Lung (tissue), 12 donors: ENCODE data around the gene TMEM217. TPM values are rescaled to one million over a fixed set of nuclear protein-coding genes. Genes with fewer than 3 reads are reported as not detected.
"Not testable (repeated sequence)": the region's sequence is repeated elsewhere in the genome, so short reads cannot be mapped to it uniquely, and the experiment has no call there.

Source experiments
- ATAC-seq: fragments of 200-7000 bp; cut with Tn5 transposase; one replicate; pipeline ENCODE4 v1.9.1; 2020; ENCODE audit warnings: moderate number of reproducible peaks; ENCODE audit not compliant: insufficient read depth, low FRiP score
- DNase-seq, 3 donors: peaks; one replicate each; pipeline ENCODE4 v3.0.0-alpha.2; 2013 to 2017
- H3K27ac ChIP-seq, 2 donors: one replicate each; pipeline ENCODE4 v1.5.1; 2013; ENCODE audit warnings: mild to moderate bottlenecking in 2 of 2, moderate library complexity in 2 of 2, control low read depth in 1 of 2, inconsistent platforms in 1 of 2, low read depth in 1 of 2, low read length in 1 of 2
- H3K27me3 ChIP-seq, 3 donors: one replicate each; pipeline ENCODE4 v1.5.1; 2013; ENCODE audit warnings: low read length in 2 of 3; ENCODE audit not compliant: control insufficient read depth in 3 of 3, insufficient read depth in 3 of 3
- H3K36me3 ChIP-seq, 4 donors: one replicate each; pipeline ENCODE4 v1.5.1; 2013; ENCODE audit warnings: low read length in 4 of 4, mild to moderate bottlenecking in 1 of 4, moderate library complexity in 1 of 4; ENCODE audit not compliant: control insufficient read depth in 4 of 4, insufficient read depth in 4 of 4
- H3K4me1 ChIP-seq, 5 donors: one replicate each; pipeline ENCODE4 v1.5.1; 2013; ENCODE audit warnings: low read length in 5 of 5, mild to moderate bottlenecking in 2 of 5, moderate library complexity in 1 of 5; ENCODE audit not compliant: control insufficient read depth in 5 of 5, insufficient read depth in 5 of 5
- H3K4me3 ChIP-seq: one replicate; pipeline ENCODE4 v1.5.1; 2013; ENCODE audit warnings: mild to moderate bottlenecking, control low read depth, moderate library complexity
- H3K9ac ChIP-seq, 2 donors: one replicate each; pipeline ENCODE4 v1.5.1; 2013; ENCODE audit warnings: low read length in 2 of 2, control low read depth in 1 of 2; ENCODE audit not compliant: insufficient read depth in 1 of 2
- H3K9me3 ChIP-seq, 4 donors: one replicate each; pipeline ENCODE4 v1.5.1; 2013; ENCODE audit warnings: low read length in 3 of 4, mild to moderate bottlenecking in 1 of 4, moderate library complexity in 1 of 4; ENCODE audit not compliant: control insufficient read depth in 4 of 4, insufficient read depth in 3 of 4
- CTCF ChIP-seq: IDR thresholded peaks from 2 replicates; pipeline ENCODE4 v1.5.1; 2012; ENCODE audit warnings: mild to moderate bottlenecking; ENCODE audit errors: control extremely low read depth, extremely low read depth
- WGBS, 2 donors: extraction: QIAGEN DNeasy Blood & Tissue Kit; methylation state at CpG; one replicate each; pipeline ENCODE4 v1.1.7; 2013; 5-methylcytosine and 5-hydroxymethylcytosine counted together
- polyA plus RNA-seq, 2 donors: library from polyadenylated mRNA; stranded (reverse); fragments of 200-250 nt; gene quantifications; one replicate each; pipeline ENCODE4 v1.2.1, GENCODE V29; 2013
- total RNA-seq, 2 donors: library from RNA; depleted of rRNA in 1 of 2; stranded (reverse); fragments of >200 nt in 1 of 2; gene quantifications; one replicate each; pipeline ENCODE4 v1.2.1, GENCODE V29; 2014 to 2021
- donor health status: control.
- donor health status: control.
- donor health status: Bipolar disorder and iron deficiency.
- donor health status: healthy.
- donor health status: DM: yes; HTN: yes; CAD: no.

TMEM217 gene
- total and polyA plus RNA-seq, 4 donors: 0.40 to 1.9 (median 0.97) TPM

- peaks cover 0 to 5% (median 0%) of the 10 kb centered on the region in 5 donors for H3K4me1 ChIP-seq
- no peaks in the 10 kb centered on the region for H3K27me3 ChIP-seq
- no peak overlapping the region for H3K9ac ChIP-seq
- no peak for ATAC-seq
- H3K4me3 ChIP-seq: no peak overlapping the region
- 86 to 100% methylated on average over 1 of the region's 1 CpG for WGBS, 2 donors
- H3K9me3 ChIP-seq: no peaks in the 10 kb centered on the region
- peaks cover 3 to 12% (median 9%) of the 10 kb centered on the region in 4 donors for H3K36me3 ChIP-seq
- no peak overlapping the region for H3K27ac ChIP-seq
- no peak for TF ChIP-seq CTCF
- no peak for DNase-seq
Measured at GRCh38 chr6:37302086-37302686, 44.2 kb upstream of the TMEM217 start.

- H3K9me3 ChIP-seq: no peaks in the 10 kb centered on the region
- no peak overlapping the region for H3K9ac ChIP-seq
- H3K36me3 ChIP-seq: peaks cover 3 to 18% (median 5%) of the 10 kb centered on the region in 4 donors
- no peaks in the 10 kb centered on the region for H3K4me1 ChIP-seq
- ATAC-seq: no peak
- TF ChIP-seq CTCF: no peak
- no peak overlapping the region for H3K27ac ChIP-seq
- WGBS, 2 donors: 65 to 80% methylated on average over 4 of the region's 4 CpGs
- no peak for DNase-seq
- H3K27me3 ChIP-seq: no peaks in the 10 kb centered on the region
- no peak overlapping the region for H3K4me3 ChIP-seq
Measured at GRCh38 chr6:37299990-37300389, 42.0 kb upstream of the TMEM217 start.

GRCh38 chr6:37298958-37299357 lies 41.0 kb upstream of the TMEM217 start:
- Histone ChIP-seq H3K9ac (no peak overlapping the region), H3K9me3 (no peaks in the 10 kb centered on the region), H3K4me1 (no peaks in the 10 kb centered on the region), H3K27ac (no peak overlapping the region), H3K4me3 (no peak overlapping the region), H3K27me3 (no peaks in the 10 kb centered on the region), H3K36me3 (peaks cover 5 to 24% (median 7%) of the 10 kb centered on the region in 4 donors)
- DNase-seq: no peak
- TF ChIP-seq CTCF: no peak
- ATAC-seq: no peak

- DNase-seq, H3K9me3 ChIP-seq, H3K9ac ChIP-seq, H3K4me3 ChIP-seq, ATAC-seq, H3K27ac ChIP-seq, H3K4me1 ChIP-seq, H3K27me3 ChIP-seq: not testable (repeated sequence)
- H3K36me3 ChIP-seq: peaks cover 3 to 19% (median 4%) of the 10 kb centered on the region in 4 donors
Measured at GRCh38 chr6:37297637-37298036, 39.7 kb upstream of the TMEM217 start.
